Measurements from ENCODE around the gene PTF1A.

PTF1A gene, protein sequence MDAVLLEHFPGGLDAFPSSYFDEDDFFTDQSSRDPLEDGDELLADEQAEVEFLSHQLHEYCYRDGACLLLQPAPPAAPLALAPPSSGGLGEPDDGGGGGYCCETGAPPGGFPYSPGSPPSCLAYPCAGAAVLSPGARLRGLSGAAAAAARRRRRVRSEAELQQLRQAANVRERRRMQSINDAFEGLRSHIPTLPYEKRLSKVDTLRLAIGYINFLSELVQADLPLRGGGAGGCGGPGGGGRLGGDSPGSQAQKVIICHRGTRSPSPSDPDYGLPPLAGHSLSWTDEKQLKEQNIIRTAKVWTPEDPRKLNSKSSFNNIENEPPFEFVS
- long read RNA-seq, donor 1 = 0 reads
- long read RNA-seq, donor 2 = 0 reads
- long read RNA-seq, donor 3 = 0 reads
- long read RNA-seq, donor 4 = 0 reads
- long read RNA-seq, donor 5 = 0 reads
- long read RNA-seq, donor 6 = 0 reads
- long read RNA-seq, donor 7 = 0 reads
- long read RNA-seq, donor 8 = 0 reads

- peak; percentile 61 for DNase-seq
Measured at GRCh38 chr10:23191764-23192711, at the start of gene PTF1A. PTF1A (plus strand) TSS chr10:23192312; CDS start chr10:23192531, 219 bp downstream.

GRCh38 chr10:23146258-23146657 is 45.9 kb upstream of the PTF1A start:
- DNase-seq = no peak

- DNase-seq = no peak
Measured at GRCh38 chr10:23147035-23147434, 45.1 kb upstream of the PTF1A start.

- no peak for DNase-seq
Measured at GRCh38 chr10:23148214-23148613, 43.9 kb upstream of the PTF1A start.

DNA sequence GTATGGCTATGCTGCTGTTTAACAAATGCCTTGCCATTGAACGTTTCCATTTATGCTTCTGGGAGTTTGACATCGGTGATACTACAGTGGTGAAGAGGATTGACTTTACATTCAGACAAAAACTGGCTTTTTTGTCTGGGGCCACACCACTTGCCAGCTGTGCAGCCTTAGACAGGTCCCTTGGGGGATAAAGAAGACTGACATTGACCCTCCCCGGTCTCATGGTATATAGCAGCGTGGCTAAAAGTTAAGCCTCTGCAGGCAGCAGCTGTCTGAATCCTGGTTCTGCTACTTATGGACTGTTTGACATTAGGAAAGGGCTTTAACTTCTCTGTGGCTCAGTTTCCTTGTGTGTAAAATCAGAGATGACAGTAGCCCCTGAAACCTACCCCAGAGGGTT is 42.0 kb upstream of the PTF1A start:
- DNase-seq = no peak

DNA sequence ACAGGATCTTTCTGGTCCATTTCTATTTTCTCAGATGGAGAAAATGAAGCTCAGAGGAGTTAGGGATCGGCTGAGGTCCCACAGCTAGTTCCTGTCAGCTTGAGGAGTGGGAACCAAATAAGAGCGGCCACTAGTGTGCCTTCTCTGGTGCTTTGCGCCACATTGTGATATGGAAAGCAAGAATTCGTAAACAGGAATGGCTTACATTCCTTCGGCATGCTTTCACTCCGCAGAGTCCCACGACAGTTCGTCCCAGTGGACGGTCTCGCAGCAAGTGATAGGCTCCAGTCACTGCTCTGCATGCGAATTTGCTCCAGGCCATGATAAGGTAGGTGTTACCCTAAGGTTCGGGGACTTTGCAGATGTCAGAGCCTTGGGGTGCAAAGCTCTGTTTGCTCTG is 41.5 kb upstream of the PTF1A start:
- DNase-seq = no peak

GRCh38 chr10:23151071-23151470 is 41.0 kb upstream of the PTF1A start:
- DNase-seq = no peak

- no peak for DNase-seq
Measured at GRCh38 chr10:23155169-23155568, 36.9 kb upstream of the PTF1A start.

DNA sequence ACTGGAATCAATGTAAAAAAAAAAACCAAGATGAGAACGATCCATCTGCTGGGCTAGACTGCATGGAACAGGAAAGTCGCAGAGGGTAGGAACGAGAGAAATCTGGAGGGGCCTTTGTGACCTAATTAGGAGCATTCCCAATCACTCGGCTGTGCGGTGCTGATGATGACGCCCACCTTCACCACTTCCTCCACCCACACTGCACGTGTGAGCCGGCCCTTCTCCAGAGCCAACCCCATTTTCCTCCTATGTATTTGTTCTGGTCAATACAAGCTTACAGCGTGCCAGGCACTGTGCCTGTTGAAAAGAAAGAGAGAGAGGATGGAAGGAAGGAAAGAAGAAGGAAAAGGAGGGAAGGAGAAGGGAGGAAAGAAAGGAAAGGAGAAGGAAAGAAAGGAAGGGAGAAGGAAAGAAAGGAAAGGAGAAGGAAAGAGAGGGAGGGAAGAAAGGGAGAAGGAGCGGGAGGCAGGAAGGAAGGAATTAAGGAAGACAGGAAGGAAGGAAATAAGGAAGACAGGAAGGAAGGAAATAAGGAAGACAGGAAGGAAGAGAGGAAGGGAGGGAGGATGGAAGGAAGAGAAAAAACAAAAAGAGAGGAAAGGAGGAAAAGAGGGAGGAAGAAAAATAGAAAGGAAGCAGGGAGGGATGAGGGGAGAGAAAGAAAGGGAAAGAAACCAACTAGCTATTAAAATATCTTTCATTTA is 35.5 kb upstream of the PTF1A start:
- no peak for DNase-seq

GRCh38 chr10:23157239-23157681 is 34.9 kb upstream of the PTF1A start:
- DNase-seq = no peak

- peak; percentile 55 for DNase-seq
Measured at GRCh38 chr10:23157691-23158369, 34.3 kb upstream of the PTF1A start.

DNA sequence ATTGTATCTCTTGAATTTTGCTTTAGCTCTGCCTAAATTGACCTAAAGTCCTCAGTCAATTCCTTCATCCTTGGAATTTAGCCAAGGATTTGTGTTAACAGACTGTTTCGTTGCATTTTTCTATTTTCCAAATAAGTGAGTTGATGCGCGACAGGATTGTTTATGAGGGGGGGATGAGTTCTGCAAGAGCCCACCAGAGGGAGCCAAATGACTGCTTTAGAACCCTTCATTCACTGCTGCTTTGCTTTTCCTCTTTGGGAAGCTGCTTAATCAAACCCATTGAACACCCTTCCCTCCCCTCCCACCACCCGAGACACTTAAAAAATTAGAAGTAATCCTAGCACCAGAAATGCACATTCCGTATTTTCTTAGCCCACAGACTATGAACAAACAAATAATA is 33.7 kb upstream of the PTF1A start:
- DNase-seq = peak; percentile 39

DNA sequence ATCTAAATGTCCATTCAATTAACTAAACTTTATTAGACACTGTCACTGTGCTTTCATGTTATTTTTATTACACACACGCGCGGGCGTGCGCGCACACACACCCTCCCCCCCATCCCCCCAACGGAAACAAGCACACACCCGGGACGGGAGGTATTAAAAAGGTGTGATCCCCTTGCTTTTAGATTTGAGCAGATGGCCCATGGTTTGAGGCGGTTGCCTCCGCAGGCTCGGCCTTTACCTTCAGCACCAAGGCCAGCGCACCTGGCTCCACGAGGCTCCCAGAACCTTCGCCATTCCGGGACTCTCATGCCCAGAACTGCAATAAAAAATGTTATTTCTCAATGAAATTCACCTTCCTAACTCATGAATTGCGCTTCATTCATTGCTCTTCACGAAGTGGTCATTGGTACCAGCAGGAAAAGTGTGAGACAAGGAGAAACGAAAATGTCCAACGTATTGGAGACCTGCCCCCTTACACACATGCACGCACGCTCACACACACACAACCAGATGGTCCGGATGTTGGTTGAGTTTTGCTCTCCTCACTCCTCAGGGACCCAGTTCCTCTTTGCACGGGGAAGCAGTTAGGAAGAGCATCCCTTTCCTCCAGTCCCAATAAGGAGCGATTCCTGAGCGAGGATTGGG is 20.8 kb upstream of the PTF1A start:
- peak; percentile 58 for DNase-seq

- DNase-seq = peak; percentile 33
Measured at GRCh38 chr10:23172429-23173213, 19.5 kb upstream of the PTF1A start.

- DNase-seq = peak; percentile 67
Measured at GRCh38 chr10:23173214-23174073, 18.7 kb upstream of the PTF1A start.

- peak; percentile 66 for DNase-seq
Measured at GRCh38 chr10:23174074-23174976, 17.8 kb upstream of the PTF1A start.

- no peak for DNase-seq
Measured at GRCh38 chr10:23174977-23175512, 17.1 kb upstream of the PTF1A start.

DNA sequence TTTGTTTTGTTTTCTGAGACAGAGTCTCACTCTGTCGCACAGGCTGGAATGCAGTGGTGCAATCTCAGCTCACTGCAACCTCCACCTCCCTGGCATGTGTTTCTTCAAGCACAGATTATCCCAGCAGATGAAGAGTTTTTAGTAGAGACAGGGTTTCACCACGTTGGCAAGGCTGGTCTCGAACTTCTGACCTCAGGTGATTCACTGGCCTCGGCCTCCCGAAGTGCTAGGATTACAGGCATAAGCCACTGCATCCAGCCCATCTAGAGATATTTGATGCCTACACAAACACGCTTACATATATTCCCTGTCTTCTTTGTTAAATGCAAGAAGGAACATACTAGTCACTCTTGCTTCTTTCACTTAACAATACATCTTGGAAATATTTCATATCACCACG is 5.9 kb upstream of the PTF1A start:
- DNase-seq = no peak

Data from right kidney (tissue), 9 donors.